Measurements from ENCODE around the gene INPP1.

GRCh38 chr2:190318514-190318913 is 24.9 kb upstream of the INPP1 start:
- TF ChIP-seq, protein P1, sequence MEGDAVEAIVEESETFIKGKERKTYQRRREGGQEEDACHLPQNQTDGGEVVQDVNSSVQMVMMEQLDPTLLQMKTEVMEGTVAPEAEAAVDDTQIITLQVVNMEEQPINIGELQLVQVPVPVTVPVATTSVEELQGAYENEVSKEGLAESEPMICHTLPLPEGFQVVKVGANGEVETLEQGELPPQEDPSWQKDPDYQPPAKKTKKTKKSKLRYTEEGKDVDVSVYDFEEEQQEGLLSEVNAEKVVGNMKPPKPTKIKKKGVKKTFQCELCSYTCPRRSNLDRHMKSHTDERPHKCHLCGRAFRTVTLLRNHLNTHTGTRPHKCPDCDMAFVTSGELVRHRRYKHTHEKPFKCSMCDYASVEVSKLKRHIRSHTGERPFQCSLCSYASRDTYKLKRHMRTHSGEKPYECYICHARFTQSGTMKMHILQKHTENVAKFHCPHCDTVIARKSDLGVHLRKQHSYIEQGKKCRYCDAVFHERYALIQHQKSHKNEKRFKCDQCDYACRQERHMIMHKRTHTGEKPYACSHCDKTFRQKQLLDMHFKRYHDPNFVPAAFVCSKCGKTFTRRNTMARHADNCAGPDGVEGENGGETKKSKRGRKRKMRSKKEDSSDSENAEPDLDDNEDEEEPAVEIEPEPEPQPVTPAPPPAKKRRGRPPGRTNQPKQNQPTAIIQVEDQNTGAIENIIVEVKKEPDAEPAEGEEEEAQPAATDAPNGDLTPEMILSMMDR (conservative IDR thresholded peaks at IDR 0.05): no peak
- no peak for TF ChIP-seq ZFX (IDR thresholded peaks at IDR 0.05)

Data from C4-2B (cell line).